Measurements from ENCODE around the gene RNF121. TPM values are rescaled to one million over a fixed set of nuclear protein-coding genes. Genes with fewer than 3 reads are reported as not detected.

RNF121 gene
- total and polyA plus RNA-seq, 2 of the 8 experiments (the other 6 are each of a cell fraction or from before 2014, with no cell fraction given): 39.7 to 51.6 TPM

GRCh38 chr11:72018171-72018570 lies 89.3 kb downstream of the RNF121 start:
- Histone ChIP-seq H2BK15ac (ENCODE audit: low read length) (no peak overlapping the region), H3K9me3 (ENCODE audit: insufficient read depth in 2 of 2, low read depth in 1 of 2, low read length in 1 of 2) (no peaks in the 10 kb centered on the region), H4K5ac (ENCODE audit: insufficient read length, low read depth, low read length) (no peak overlapping the region), H3K23ac (ENCODE audit: insufficient read length) (no peak overlapping the region), H2BK12ac (ENCODE audit: low read depth, low read length) (no peak overlapping the region), H3K4me2 (ENCODE audit: insufficient read depth in 1 of 2, low read depth in 2 of 2, low read length in 2 of 2) (no peak overlapping the region), H3K79me2 (ENCODE audit: control insufficient read depth in 1 of 2, insufficient read depth in 2 of 2, low read length in 2 of 2) (no peaks in the 10 kb centered on the region), H3K23me2 (ENCODE audit: low read depth, low read length) (no peaks in the 10 kb centered on the region), H2AK5ac (ENCODE audit: low read depth, low read length) (no peak overlapping the region), H3K27ac (ENCODE audit: low read depth, low read length) (no peak overlapping the region), H3K4me3 (ENCODE audit: extremely low read depth in 1 of 4, insufficient read depth in 2 of 4, low read depth in 3 of 4, low read length in 4 of 4) (no peak overlapping the region), H3K18ac (ENCODE audit: extremely low read depth, low read length) (no peak overlapping the region), H3K4me1 (replicated peaks in 1 of 4; ENCODE audit: control insufficient read depth in 3 of 4, insufficient read depth in 4 of 4, low read length in 3 of 4) (no peaks in the 10 kb centered on the region), H4K20me1 (replicated peaks in 1 of 2; ENCODE audit: control insufficient read depth in 1 of 2, insufficient read depth in 2 of 2, low read length in 2 of 2) (peaks cover 9 to 22% of the 10 kb centered on the region in 2 experiments), H4K91ac (replicated peaks; ENCODE audit: insufficient read length, low read length) (no peak overlapping the region), H2BK20ac (ENCODE audit: low read length) (no peak overlapping the region), H3K27me3 (replicated peaks in 1 of 4; ENCODE audit: control insufficient read depth in 3 of 4, extremely low read depth in 1 of 4, insufficient read depth in 3 of 4, low read length in 3 of 4) (no peaks in the 10 kb centered on the region), H2BK5ac (ENCODE audit: low read depth, low read length) (no peak overlapping the region), H2BK120ac (replicated peaks; ENCODE audit: low read depth, low read length) (no peak overlapping the region), H4K8ac (ENCODE audit: extremely low read depth, insufficient read depth, low read length) (no peak overlapping the region), H3K36me3 (ENCODE audit: control insufficient read depth in 2 of 4, insufficient read depth in 4 of 4, low read length in 3 of 4) (peaks cover 64 to 91% (median 85%) of the 10 kb centered on the region in 4 experiments), H3K56ac (replicated peaks; ENCODE audit: insufficient read length, low read depth, low read length) (no peak overlapping the region), H3K9ac (replicated peaks in 1 of 4; ENCODE audit: extremely low read depth in 1 of 4, low read depth in 3 of 4, low read length in 3 of 4) (no peak overlapping the region), H3K79me1 (ENCODE audit: low read depth, low read length) (no peaks in the 10 kb centered on the region), H2AFZ (ENCODE audit: low read length) (no peak overlapping the region), H3K4ac (replicated peaks; ENCODE audit: insufficient read length, low read depth, low read length) (no peak overlapping the region), H3K14ac (ENCODE audit: insufficient read length) (no peak overlapping the region)
- FAIRE-seq (no peak), DNase-seq (ENCODE audit: low read depth in 1 of 2, low spot score in 2 of 2) (no peak)
- WGBS, 2 experiments (ENCODE audit: extremely low coverage in 1 of 2, insufficient coverage in 1 of 2, insufficient read length in 1 of 2, insufficient replicate concordance in 2 of 2, low coverage in 1 of 2, low lambda C conversion rate in 2 of 2, missing lambda C conversion rate in 1 of 2): 94% methylated on average over 8 of the region's 9 CpGs; no CpG with 5 or more reads in 1 of the 2 experiments
- CTCF ChIA-PET (ENCODE audit: partially characterized antibody): interaction anchor here (1.0 to 25.0 kb wide), 7 partner anchors 10 to 107 kb away, joined by 3 to 423 read pairs (median 5); partner anchors contain the start of gene LAMTOR1
- POLR2A ChIA-PET (ENCODE audit: partially characterized antibody): interaction anchor here (1.1 kb wide), 1 partner anchor 13 kb away, joined by 3 read pairs; no protein-coding TSS in a partner anchor
- TF ChIP-seq CTBP2 (IDR thresholded peaks at IDR 0.05; ENCODE audit: borderline replicate concordance, insufficient read depth, insufficient read length, low read length) (no peak), EP300 (IDR thresholded peaks at IDR 0.05; ENCODE audit: borderline replicate concordance in 1 of 2, low read depth in 2 of 2, low read length in 2 of 2) (no peak), MAFK (IDR thresholded peaks at IDR 0.05; ENCODE audit: low read depth, low read length) (no peak), E2F6 (IDR thresholded peaks at IDR 0.05) (no peak), RAD21 (IDR thresholded peaks at IDR 0.05 in 1 of 2, conservative IDR thresholded peaks at IDR 0.05 in 1 of 2; ENCODE audit: low read depth in 2 of 2, low read length in 2 of 2) (no peak), TCF12 (IDR thresholded peaks at IDR 0.05; ENCODE audit: low read depth, low read length) (no peak), USF2 (IDR thresholded peaks at IDR 0.05; ENCODE audit: low read length) (no peak), SP1 (IDR thresholded peaks at IDR 0.05; ENCODE audit: low read depth, low read length) (no peak), EZH2 (IDR thresholded peaks at IDR 0.05; ENCODE audit: low read depth, low read length, severe bottlenecking) (no peak), TEAD4 (IDR thresholded peaks at IDR 0.05; ENCODE audit: low read depth, low read length) (no peak), CHD2 (IDR thresholded peaks at IDR 0.05; ENCODE audit: low read length) (no peak)

Measured in H1 (cell line).